DMS79 (cell line): ENCODE measurements around the gene P2RX5.
"Not testable (repeated sequence)": the region's sequence is repeated elsewhere in the genome, so short reads cannot be mapped to it uniquely, and the experiment has no call there.

Source experiments
- DNase-seq: peaks from one replicate; lab custom pipeline; 2025; lab: John Stamatoyannopoulos, UW

P2RX5 gene

DNA sequence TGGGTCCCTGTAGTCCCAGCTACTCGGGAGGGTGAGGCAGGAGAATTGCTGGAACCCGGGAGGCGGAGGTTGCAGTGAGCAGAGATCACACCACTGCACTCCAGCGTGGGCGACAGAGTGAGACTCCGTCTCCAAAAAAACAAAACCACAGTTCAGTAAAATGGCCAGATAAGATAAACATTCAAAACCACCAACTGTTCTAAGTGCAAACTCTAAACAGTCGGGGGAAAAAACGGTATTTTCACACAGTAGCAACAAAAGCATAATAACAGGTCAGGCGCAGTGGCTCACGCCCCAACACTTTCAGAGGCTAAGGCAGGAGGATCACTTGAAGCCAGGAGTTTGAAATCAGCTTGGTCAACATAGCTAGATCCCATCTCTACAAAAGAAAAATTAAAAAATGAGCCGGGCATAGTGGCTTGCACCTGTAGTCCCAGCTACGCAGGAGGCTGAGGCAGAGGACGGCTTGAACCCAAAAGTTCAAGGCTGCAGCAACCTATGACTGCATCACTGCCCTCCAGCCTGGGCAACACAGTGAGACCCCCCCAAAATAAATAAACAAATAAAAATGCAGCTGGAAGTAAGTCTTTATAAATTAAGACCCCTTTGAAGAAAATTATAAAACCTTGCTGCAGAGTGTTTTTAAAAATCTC is 17.0 kb upstream of the P2RX5 start:
- no peak for DNase-seq

- no peak for DNase-seq
Measured at GRCh38 chr17:3710951-3711383, 15.0 kb upstream of the P2RX5 start.

DNA sequence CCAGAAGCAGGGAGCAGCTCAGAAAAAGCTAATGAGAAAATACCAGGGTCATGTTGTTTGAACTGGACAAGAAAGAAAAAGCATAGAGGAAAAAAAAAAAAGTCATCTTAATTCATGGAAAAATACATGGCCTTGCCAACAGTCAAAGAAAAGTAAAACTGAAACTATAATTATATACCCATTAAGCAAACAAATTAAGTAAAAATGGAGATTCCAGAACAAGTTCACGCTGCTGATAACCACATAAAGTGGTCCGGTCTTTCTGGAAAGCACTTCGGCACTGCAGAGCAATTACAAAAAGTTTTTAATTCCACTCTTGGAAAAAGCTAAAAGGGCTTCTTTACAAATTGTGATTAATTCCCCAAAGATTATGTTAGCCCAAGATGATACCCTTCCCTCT is 12.4 kb upstream of the P2RX5 start:
- no peak for DNase-seq

DNA sequence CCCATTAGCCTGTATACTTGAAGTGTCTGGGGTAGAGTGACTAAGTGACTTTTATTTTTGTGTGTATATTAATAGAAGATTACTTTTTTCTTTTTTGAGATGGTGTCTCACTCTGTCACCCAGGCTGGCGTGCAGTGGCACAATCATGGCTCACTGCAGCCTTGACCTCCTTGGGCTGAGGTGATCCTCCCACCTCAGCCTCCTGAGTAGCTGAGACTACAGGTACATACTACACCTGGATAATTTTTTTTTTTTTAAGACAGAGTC is 9.7 kb upstream of the P2RX5 start:
- not testable (repeated sequence) for DNase-seq

- DNase-seq, result no peak
Measured at GRCh38 chr17:3704931-3705717, 9.2 kb upstream of the P2RX5 start.

GRCh38 chr17:3702041-3702539 is 6.1 kb upstream of the P2RX5 start:
- DNase-seq, result not testable (repeated sequence)

DNA sequence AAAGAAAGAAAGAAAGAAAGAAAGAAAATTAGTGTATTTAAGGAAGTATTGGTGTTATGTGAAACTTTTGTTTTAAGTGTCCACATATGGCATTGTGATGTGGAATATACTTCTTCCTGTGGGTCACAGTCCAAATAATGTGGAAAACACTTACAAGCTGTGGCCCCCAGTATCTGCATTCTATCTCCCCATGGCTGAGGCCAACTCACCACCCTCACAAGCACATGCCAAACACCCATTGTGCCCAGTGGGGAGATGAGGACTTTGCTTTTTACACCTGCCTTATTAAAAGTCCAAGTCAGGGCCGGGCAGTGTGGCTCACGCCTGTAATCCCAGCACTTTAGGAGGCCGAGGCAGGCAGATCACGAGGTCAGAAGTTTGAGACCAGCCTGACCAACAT is 4.0 kb upstream of the P2RX5 start:
- no peak for DNase-seq

GRCh38 chr17:3698139-3698538 is 2.2 kb upstream of the P2RX5 start:
- no peak for DNase-seq

GRCh38 chr17:3697103-3697476 is 1.1 kb upstream of the P2RX5 start:
- DNase-seq, result no peak

- DNase-seq, result no peak
Measured at GRCh38 chr17:3695129-3695722, 729 bp downstream of the P2RX5 start.

DNA sequence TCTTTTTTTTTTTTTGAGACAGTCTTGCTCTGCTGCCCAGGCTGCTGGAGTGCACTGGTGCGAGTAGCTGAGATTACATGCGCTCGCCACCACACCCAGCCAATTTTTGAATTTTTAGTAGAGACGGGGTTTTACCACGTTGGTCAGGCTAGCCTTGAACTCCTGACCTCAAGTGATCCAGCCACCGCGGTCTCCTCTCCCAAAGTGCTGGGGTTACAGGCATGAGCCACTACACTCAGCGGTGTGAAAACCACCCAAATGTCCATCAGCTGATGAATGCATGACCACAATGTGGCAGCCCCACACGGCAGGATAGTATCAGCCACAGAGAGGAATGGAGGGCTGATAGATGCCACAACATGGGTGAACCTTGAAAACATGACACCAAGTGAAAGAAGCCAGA is 2.1 kb downstream of the P2RX5 start:
- DNase-seq, result no peak

- no peak for DNase-seq
Measured at GRCh38 chr17:3693141-3693540, 2.8 kb downstream of the P2RX5 start.

GRCh38 chr17:3692346-3692745 is 3.6 kb downstream of the P2RX5 start:
- DNase-seq, result no peak

GRCh38 chr17:3691617-3692067 is 4.3 kb downstream of the P2RX5 start:
- DNase-seq, result no peak

DNA sequence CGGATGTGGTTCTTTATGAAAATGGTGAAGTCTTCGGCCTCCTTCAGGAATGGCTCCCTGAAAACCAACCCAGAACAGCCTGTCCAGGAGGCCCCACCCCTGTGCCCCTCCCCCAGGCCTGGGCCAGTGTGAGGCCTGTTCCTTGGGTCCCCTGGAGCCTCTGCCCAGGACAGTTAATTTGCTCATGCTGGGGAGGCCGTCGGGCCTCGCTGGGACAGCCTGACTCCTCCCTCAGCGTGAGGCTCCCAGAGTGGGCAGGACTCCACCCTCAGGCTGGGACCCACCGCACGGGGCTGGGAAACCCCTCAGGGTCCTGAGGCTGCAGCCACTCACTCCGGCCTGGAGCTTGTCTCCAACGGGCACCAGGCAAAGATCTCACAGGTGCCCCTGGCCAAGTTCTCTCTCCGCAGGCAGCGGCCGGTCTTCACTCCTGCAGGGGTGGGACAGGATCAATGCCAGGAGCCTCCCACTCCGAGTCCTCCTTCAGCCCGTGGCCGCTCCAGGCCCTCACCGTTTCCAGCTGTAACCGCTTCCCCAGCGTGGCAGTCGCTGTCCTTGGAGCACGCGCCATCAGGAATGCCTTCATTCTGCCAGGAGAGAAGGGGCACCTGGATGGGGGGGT is 5.8 kb downstream of the P2RX5 start:
- DNase-seq, result no peak

GRCh38 chr17:3689262-3690093 is 6.5 kb downstream of the P2RX5 start:
- no peak for DNase-seq

DNA sequence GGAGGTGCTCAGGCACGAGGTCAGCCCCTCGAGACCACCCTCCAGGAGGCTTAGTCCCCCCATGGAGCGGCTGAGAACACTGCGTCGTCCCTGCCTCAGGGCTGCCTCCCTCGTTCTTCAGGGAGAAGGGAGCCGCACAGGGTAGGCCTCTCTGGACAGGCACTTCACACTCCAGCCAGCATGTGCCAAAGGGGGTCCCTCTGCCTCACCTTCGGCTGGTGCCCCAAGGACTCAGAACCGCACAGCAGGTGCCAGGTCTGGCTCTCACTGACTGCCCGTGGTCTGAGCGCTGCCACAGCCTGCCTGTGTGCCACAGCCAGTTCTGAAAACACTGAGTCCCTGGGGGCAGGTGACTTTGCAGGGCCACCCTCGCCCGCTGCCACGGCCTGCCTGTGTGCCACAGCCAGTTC is 7.1 kb downstream of the P2RX5 start:
- DNase-seq, result no peak

GRCh38 chr17:3688027-3688553 is 7.9 kb downstream of the P2RX5 start:
- no peak for DNase-seq

GRCh38 chr17:3685174-3685573 is 10.8 kb downstream of the P2RX5 start:
- no peak for DNase-seq

DNA sequence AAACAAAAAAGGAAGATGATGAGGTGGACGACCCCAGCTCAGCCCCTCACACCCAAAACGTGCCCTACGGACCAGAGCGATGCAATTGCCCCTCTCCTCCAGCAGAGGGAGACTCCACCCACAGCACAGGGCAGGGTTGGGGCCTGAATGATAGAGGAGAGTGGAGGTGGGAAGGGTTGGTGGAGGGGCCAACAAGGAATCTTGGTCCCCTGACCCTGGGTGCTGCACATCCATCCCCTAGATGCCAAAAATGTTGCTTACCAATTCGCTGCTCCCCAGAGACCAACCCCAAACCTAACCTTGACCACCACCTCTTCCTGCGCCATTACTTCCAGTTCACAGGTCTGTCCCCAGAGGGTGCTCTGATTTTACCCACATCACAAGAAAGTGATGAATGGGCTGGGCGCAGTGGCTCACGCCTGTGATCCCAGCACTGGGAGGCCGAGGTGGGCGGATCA is 12.9 kb downstream of the P2RX5 start:
- DNase-seq, result no peak

DNA sequence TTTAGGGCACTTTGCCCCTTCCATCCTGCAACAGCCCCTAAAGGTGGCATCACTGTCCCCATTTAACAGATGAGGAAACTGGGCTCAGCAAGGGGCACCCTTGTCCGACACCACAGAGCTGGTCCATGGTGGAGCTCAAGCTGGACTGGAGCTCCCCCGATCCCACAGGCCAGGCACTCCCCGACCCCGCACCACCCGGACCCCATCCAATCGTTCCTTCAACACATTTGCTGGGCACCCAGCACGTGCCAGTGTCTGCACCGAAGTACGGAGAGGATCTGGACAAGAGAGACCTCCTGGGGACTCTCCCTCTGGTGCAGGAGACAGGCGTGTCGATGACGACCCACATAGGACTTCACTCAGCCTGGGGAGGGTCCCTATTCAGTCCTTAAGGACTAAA is 13.9 kb downstream of the P2RX5 start:
- DNase-seq, result no peak

DNA sequence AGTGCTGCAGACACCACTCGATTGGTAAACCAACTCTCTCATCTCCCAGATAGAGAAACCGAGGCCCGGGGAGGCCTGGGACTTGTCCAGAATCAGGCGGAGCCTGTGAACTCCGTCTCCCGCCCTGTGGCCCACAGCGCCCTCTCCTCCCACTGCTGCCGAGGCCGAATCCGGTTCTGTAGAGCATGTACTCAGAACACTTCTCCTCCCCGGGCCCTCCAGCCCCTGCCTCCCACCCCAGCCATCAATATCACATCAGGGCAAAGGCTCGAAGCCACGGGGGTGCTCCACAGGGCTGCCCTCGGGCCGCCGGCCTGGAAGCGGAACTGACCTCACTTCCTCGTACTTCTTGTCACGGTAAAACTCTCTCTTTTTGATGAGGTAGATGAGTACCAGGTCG is 14.4 kb downstream of the P2RX5 start:
- DNase-seq, result no peak
